ENCODE results near the gene ADCY3.

ADCY3 gene

GRCh38 chr2:24827321-24828237, 92.5 kb downstream of the ADCY3 start:
- FAIRE-seq, result peak; percentile 91

GRCh38 chr2:24826773-24827145, 93.3 kb downstream of the ADCY3 start:
- FAIRE-seq, result no peak

- no peak for FAIRE-seq
Measured at GRCh38 chr2:24825883-24826772, 93.9 kb downstream of the ADCY3 start.

GRCh38 chr2:24824966-24825882, 94.8 kb downstream of the ADCY3 start:
- FAIRE-seq, result no peak

- no peak for FAIRE-seq
Measured at GRCh38 chr2:24824071-24824588, 95.9 kb downstream of the ADCY3 start.

GRCh38 chr2:24822049-24822706, 97.9 kb downstream of the ADCY3 start:
- no peak for FAIRE-seq

- FAIRE-seq, result no peak
Measured at GRCh38 chr2:24821433-24821891, 98.6 kb downstream of the ADCY3 start.

GRCh38 chr2:24820598-24821432, 99.2 kb downstream of the ADCY3 start:
- FAIRE-seq, result no peak

- FAIRE-seq, result no peak
Measured at GRCh38 chr2:24820175-24820513, 99.9 kb downstream of the ADCY3 start.

GRCh38 chr2:24819442-24820174, 100.4 kb downstream of the ADCY3 start:
- FAIRE-seq, result no peak

GRCh38 chr2:24818721-24819167, 101.3 kb downstream of the ADCY3 start:
- no peak for FAIRE-seq

- FAIRE-seq, result no peak
Measured at GRCh38 chr2:24816884-24817283, 103.2 kb downstream of the ADCY3 start.

GRCh38 chr2:24816404-24816803, 103.6 kb downstream of the ADCY3 start:
- no peak for FAIRE-seq

GRCh38 chr2:24815171-24815570, 104.9 kb downstream of the ADCY3 start:
- FAIRE-seq, result no peak

- FAIRE-seq, result no peak
Measured at GRCh38 chr2:24814516-24814915, 105.5 kb downstream of the ADCY3 start.

GRCh38 chr2:24813691-24814137, 106.3 kb downstream of the ADCY3 start:
- no peak for FAIRE-seq

- no peak for FAIRE-seq
Measured at GRCh38 chr2:24809316-24810007, 110.6 kb downstream of the ADCY3 start.

GRCh38 chr2:24806661-24807036, 113.4 kb downstream of the ADCY3 start:
- FAIRE-seq, result no peak
